RWPE1 (cell line): ENCODE measurements around the gene SIPA1L2.

ENCODE experiments used
- CTCF ChIA-PET: fragments of 350-600 bp; sonication (Branson Sonifier 250); formaldehyde crosslinking; extraction: SDS; loops from one replicate; lab custom pipeline; 2021; lab: Yijun Ruan, JAX
- POLR2A ChIA-PET: fragments of 400-600 bp; formaldehyde crosslinking; extraction: SDS; loops from one replicate; lab custom pipeline; 2020; ENCODE audit warnings: antibody characterized with exemption; ENCODE audit not compliant: low non-redundant PET; lab: Yijun Ruan, JAX
- DNase-seq: peaks from one replicate; pipeline ENCODE4 v3.0.0; 2012; ENCODE audit warnings: low spot score
- H3K27ac ChIP-seq: fragments of 450-650 bp; 2 replicates; pipeline ENCODE4 v1.5.1; 2017
- TF ChIP-seq, protein P1 (sequence below): fragments of 450-650 bp; conservative IDR thresholded peaks from 2 replicates; pipeline ENCODE4 v1.5.1; 2017; ENCODE audit warnings: low read depth, mild to moderate bottlenecking

SIPA1L2 gene

GRCh38 chr1:232630047-232630893 lies at the start of gene SIPA1L2:
Gene SIPA1L2 (minus strand): TSS chr1:232630133. CDS start chr1:232515339, 114,794 bp downstream.
- ChIA-PET POLR2A (no interaction called here), CTCF (interaction anchor here (0.9 to 1.2 kb wide), 5 partner anchors 205 to 763 kb away, joined by 3 to 5 read pairs (median 3); no protein-coding TSS in a partner anchor)
- TF ChIP-seq, protein P1, sequence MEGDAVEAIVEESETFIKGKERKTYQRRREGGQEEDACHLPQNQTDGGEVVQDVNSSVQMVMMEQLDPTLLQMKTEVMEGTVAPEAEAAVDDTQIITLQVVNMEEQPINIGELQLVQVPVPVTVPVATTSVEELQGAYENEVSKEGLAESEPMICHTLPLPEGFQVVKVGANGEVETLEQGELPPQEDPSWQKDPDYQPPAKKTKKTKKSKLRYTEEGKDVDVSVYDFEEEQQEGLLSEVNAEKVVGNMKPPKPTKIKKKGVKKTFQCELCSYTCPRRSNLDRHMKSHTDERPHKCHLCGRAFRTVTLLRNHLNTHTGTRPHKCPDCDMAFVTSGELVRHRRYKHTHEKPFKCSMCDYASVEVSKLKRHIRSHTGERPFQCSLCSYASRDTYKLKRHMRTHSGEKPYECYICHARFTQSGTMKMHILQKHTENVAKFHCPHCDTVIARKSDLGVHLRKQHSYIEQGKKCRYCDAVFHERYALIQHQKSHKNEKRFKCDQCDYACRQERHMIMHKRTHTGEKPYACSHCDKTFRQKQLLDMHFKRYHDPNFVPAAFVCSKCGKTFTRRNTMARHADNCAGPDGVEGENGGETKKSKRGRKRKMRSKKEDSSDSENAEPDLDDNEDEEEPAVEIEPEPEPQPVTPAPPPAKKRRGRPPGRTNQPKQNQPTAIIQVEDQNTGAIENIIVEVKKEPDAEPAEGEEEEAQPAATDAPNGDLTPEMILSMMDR, result peak; percentile 79
- peak within 1 kb of the TSS; percentile 84 for H3K27ac ChIP-seq
- DNase-seq, result peak; percentile 100

- TF ChIP-seq, protein P1, result no peak
- DNase-seq, result peak; percentile 56
- POLR2A ChIA-PET, result no interaction called here
Observed at GRCh38 chr1:232678185-232678886, 48.4 kb upstream of the SIPA1L2 start.

DNA sequence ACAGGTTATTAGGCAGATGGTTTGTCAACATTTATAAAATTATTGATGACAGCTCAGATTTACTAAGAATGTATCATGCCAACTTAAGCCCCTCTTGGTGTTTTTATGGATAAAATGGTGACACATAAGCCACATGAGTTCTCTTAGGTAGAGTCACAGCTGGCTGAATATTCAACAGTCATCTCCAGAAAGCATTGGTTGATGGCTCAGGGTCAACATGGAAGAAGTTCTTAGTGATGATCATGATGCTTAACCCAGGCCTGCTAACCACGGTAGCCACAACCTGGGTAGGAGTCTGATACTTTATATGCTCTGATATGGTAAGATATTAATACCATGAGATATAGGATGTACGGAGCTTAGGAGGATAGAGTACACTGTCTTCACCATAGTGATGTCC lies 46.4 kb upstream of the SIPA1L2 start:
- DNase-seq, result no peak
- TF ChIP-seq, protein P1, result no peak
- H3K27ac ChIP-seq, result no peak overlapping the region
- ChIA-PET CTCF (interaction anchor here (0.6 kb wide), 1 partner anchor 226 kb away, joined by 4 read pairs; no protein-coding TSS in a partner anchor), POLR2A (no interaction called here)

More at GRCh38 chr1:232678185-232678886, 48.4 kb upstream of the SIPA1L2 start:
- CTCF ChIA-PET, result interaction anchor here (0.5 to 0.6 kb wide), 2 partner anchors 11 to 203 kb away, joined by 4 to 5 read pairs; no protein-coding TSS in a partner anchor
- H3K27ac ChIP-seq, result no peak overlapping the region

DNA sequence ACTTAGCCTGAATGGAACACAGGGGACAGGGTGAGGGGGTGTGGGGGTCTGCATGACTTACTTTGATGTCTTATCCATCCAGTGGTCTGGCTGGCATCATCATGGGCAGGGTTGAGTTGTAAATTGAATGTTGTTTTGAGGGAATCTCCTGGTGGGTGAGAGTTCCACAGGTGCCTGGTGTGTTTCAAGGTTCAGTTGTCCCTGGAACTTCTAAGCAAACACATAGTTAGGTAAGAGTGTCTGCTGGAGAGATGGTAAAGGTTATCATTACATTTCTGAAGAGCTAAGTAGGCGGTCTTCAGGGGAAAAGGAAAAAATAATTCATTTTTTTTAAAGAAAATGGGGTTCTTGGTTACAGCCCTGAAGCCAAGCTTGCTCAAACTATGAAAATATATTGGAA lies 46.0 kb upstream of the SIPA1L2 start:
- ChIA-PET CTCF (interaction anchor here (0.6 kb wide), 2 partner anchors 11 to 227 kb away, joined by 3 to 4 read pairs; no protein-coding TSS in a partner anchor), POLR2A (no interaction called here)
- no peak for DNase-seq
- H3K27ac ChIP-seq, result no peak overlapping the region
- TF ChIP-seq, protein P1, result no peak

GRCh38 chr1:232675260-232675659 lies 45.3 kb upstream of the SIPA1L2 start:
- no peak overlapping the region for H3K27ac ChIP-seq
- POLR2A ChIA-PET, result no interaction called here
- CTCF ChIA-PET, result interaction anchor here (0.6 kb wide), 1 partner anchor 11 kb away, joined by 3 read pairs; no protein-coding TSS in a partner anchor
- TF ChIP-seq, protein P1, result no peak
- no peak for DNase-seq

DNA sequence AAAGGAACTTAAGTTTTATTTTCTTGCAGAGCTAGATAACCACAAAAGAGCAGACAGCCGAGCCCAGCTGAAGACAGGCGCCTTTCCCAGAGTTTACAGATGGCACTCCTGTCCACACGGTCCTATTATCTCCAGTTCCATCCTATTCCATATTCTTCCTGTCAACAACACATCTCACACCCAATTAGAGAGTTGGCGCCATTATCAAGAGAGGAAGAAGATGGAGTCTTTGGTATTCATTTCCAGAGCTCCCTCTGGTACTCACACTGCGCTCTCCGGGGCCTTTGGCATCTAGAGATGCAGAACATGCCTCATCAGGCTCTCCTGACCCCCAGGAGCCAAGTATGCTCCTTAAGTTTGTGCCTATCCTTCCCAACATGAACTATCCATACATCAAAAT lies 43.3 kb upstream of the SIPA1L2 start:
- no peak for DNase-seq
- POLR2A ChIA-PET, result no interaction called here
- CTCF ChIA-PET, result interaction anchor here (0.7 to 1.8 kb wide), 2 partner anchors 11 to 55 kb away, joined by 4 read pairs; no protein-coding TSS in a partner anchor
- H3K27ac ChIP-seq, result no peak overlapping the region
- TF ChIP-seq, protein P1, result no peak
